ENCODE data around the gene SLAIN1.
A peak's percentile ranks its signal among the peaks of the same experiment; 100 is the strongest.

SLAIN1 gene

DNA sequence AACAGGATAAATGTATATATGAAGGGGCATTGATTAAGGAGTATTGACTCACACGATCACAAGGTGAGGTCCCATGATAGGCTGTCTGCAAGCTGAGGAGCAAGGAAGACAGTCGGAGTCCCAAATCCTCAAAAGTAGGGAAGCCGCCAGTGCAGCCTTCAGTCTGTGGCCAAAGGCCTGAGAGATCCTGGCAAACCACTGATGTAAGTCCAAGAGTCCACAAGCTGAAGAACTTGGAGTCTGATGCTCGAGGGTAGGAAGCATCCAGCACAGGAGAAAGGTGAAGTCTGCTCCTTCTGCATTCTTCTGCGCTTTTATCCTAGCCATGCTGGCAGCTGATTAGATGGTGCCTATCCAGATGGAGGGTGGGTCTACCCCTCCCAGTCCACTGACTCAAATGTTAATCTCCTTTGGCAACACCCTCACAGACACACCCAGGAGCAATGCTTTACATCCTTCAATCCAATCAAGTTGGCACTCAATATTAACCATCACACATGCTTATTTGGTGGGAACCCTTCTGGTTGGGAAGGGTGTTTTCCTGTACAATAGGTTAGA, 55.1 kb downstream of the SLAIN1 start:
- no peak for DNase-seq

- DNase-seq, result no peak
Observed at GRCh38 chr13:77760893-77761292, 63.4 kb downstream of the SLAIN1 start.

GRCh38 chr13:77767413-77767812, 69.9 kb downstream of the SLAIN1 start:
- DNase-seq, result no peak

DNA sequence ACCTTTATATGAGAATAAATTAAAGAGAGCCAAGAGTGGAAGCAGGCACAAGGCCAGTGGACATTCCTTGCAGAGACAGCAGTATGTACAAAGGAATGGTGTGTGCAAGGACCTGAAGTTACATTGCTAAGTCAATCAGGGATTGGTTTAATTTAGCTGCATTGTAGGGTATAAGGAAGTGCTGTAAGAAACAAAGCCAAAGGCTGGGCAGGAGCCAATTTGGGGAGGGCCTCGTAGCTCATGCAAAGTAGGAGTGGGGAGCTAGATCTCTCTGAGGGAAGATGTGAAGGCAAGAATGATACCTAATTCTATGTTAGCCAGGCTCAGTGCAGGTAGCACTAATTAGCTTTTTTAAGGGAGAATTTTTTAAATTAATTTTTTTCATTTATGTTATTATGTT, 76.7 kb downstream of the SLAIN1 start:
- DNase-seq, result no peak

DNA sequence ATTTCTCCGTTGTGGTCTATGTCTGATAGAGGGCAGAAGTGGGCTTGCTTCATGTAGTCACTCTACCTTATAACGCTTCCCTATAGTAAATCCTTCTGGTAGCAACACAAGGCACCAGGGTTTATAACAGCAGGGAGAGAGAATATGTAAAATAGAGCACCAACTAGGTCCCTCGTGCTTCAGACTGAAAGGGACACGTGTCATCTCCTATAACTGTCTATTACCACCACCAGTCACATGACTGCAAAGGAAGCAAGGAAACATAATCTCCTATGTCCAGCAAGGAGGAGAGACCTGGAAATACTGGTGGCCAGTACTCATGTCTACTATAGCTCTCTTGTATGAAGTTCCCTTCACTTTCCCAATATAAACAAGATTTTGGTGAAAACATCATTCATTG, 79.2 kb downstream of the SLAIN1 start:
- DNase-seq, result no peak

GRCh38 chr13:77779552-77780272, 82.2 kb downstream of the SLAIN1 start:
- DNase-seq, result peak; percentile 44

- DNase-seq, result no peak
Observed at GRCh38 chr13:77781808-77782207, 84.3 kb downstream of the SLAIN1 start.

- no peak for DNase-seq
Observed at GRCh38 chr13:77784515-77784914, 87.0 kb downstream of the SLAIN1 start.

DNA sequence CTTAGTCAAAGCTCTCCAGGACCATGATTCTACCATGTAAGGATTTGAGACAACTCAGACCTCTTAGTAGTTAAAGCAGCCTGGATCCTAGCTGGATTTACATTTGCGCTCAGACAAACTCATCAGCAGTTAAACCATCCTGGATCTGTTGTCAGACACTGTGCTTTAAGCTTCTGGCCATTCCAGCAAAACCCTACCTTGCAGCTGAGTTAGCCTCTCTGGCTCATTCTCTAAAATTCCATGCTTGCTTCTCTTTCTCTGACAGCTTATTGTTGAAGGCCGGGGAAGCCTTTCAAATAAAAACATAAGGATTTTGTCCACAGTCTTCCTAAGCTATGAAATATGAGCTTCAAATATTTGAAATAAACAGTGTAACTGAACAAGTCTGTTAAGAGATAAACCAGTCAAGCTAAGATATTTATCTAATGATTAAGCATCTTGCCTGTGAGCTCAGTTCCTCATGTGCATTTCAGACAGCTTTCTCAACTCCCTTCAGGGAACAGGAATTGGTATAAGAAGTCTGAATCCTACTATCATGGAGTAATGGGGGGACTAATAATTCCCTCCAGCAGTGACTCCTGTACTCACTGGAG, 89.3 kb downstream of the SLAIN1 start:
- DNase-seq, result no peak

- no peak for DNase-seq
Observed at GRCh38 chr13:77789376-77789775, 91.9 kb downstream of the SLAIN1 start.

DNA sequence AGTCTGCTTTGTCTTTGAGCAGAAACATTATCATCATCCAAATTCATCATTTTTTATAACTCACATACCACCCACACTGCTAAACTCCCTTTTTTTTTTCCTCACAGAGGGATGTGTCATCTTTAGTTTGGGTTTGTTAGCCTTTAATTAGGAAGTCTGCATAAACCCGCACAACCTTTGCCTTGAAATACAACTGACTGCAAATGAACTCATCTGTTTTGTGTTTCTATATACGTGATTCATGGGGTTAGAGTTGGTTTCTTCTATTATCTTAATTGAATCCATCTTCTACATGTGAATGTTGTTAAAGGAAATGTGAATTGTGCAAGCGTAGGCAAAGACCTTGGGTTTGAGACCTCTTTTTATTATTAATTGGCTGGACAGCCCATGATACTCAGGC, 102.7 kb downstream of the SLAIN1 start:
- DNase-seq, result peak; percentile 76

DNA sequence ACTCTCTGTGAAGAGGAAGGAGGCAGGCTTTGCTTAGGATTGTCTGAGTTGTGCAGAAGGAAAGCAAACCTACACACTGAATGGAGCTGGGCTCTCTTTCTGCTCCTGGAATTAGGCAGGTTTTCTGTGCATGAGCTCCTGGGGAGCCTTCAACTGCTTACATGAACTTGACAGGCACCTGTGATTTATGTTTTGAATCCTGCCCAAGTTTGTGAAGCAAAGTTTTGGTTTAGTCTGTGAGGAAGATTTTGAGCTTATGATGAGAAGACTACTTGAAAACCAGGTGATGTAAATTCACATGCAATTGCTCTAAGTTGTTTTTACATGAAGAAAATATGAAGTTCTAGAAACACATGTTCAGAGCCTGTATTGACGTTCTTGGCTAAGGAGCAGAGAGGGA, 109.0 kb downstream of the SLAIN1 start:
- DNase-seq, result no peak

DNA sequence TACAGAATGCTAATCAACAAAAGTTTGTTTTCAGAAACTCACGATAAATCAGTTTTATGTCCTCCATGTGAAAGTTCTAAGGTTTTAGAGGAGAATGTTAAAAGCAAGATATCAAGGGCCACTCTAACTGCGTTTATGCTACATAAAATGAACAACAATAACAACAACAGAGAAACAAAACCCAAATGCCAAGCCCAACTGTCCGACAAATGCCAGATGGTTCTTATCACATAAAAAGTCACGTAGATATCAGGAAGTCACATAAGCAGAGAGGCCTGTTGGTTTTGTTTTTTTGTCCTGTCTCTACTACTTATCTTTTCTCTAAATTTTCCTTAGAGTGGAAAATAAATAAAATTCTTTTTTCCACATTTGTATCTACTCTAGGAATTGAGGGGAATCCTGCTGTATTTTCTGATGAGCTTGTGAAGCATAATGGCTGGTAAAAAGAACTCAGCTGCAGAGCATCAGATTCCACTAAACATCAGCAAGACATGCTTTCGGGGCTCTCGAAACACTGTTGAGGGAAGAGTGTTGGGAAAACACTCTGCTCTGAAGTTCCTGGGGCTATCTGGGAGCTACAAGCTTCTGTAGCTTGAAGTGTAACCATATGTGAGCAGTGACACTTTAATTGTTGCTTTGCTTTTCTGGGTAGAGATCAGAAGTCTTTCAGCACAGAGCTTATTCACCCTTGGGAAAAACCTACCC, 110.1 kb downstream of the SLAIN1 start:
- no peak for DNase-seq

DNA sequence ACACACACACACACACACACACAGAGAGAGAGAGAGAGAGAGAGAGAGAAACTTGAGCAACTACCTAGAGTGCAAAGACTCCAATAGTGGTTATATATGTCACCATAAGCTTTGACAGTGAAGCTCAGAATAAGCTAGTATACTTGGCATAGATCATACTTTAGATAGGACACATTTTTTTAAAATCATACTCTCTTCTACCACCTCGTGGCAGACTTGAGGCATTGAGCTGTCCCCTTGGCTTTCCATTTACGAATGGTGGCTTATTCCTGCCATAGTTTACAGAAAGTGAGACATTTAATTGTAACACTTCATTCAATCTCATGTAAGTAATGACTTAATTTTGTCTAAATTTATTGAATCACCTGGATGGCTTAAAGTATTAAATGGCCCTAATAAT, 112.9 kb downstream of the SLAIN1 start:
- DNase-seq, result no peak

DNA sequence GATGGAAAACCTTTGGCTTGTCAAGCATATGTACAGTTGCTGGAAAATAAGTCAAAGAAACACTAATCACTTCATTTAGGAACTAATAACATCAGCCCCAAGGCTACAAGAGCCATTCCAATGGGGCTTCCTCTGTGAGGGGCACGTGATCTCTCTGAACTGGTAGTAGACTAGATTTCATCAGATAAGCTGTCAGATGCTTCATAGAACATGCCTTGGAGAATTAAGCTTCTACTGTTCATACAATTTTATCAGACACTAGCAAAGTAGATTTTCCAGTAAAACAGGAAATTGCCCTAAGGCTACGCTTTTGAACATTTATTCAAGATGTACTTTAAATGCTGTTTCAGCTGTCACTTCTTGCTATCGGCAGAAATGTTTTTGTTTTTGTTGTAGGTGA, 113.4 kb downstream of the SLAIN1 start:
- DNase-seq, result no peak

GRCh38 chr13:77811381-77811780, 113.9 kb downstream of the SLAIN1 start:
- DNase-seq, result no peak

- no peak for DNase-seq
Observed at GRCh38 chr13:77811981-77812380, 114.5 kb downstream of the SLAIN1 start.

All from fibroblast of skin of right biceps (primary cell).